CD4-positive, alpha-beta T cell treated with Interleukin-1 beta for 1 hour (primary cell): ENCODE measurements around the gene RNF149.
"Not testable (repeated sequence)": the region's sequence is repeated elsewhere in the genome, so short reads cannot be mapped to it uniquely, and the experiment has no call there.

ENCODE experiments used
- DNase-seq, 2 donors: peaks; one replicate each; pipeline ENCODE4 v3.0.0-alpha.2; 2020 to 2022

RNF149 gene

DNA sequence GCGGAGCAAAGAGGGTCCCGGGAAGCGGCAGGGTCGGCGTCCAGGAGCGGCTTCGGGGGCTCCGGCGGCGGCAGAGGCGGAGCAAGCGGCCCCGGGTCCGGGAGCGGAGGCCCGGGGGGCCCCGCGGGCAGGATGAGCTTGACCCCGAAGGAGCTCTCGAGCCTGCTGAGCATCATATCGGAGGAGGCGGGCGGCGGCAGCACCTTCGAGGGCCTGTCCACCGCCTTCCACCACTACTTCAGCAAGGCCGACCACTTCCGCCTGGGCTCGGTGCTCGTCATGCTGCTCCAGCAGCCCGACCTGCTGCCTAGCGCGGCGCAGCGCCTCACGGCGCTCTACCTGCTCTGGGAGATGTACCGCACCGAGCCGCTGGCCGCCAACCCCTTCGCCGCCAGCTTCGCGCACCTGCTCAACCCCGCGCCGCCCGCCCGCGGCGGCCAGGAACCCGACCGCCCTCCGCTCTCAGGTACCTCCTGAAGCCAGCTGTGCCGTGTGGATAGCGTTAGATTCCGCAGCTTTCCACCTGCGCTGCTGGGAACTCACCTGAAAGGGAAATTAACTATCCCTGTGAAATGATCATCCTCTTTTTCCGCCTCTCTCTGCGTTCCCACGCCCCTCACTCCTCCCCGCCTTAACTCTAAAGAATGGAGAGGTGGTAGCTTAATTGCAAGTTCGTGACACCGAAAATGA lies 55.3 kb downstream of the RNF149 start:
- DNase-seq: peak; percentile 83 to 85

DNA sequence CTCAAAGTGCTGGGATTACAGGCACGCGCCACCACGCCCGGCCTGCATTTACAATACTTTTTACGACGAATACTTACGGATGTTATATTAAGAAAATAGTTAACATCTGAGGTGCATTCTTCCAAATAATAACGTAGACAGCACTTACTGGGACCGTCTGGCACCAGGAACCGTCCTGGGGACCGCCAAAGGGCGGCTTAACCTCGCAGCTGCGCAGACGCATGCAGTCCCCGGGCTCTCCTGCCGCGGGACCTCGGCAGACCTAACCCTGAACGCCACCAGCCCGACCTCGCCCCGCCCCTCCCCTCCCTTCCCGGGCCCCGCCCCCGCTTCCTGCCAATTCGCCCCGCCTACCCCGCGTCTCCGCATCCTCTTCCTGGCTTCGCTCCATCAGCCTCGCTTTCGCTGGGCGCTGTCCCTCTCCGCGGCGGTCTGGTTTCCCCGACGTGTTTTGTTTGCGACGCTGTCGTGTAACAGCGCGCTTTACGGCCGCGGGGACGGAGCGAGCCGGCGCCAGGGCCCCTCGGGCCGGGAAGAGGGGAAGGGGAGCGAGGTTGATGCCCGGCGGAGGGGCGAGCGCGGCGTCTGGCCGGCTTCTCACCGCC lies 56.0 kb downstream of the RNF149 start, which contains the start of gene CNOT11:
TSS of gene CNOT11 (plus strand) at position 479 of the 605 bp plus-strand sequence. CDS start at position 558, 79 bp downstream.
- DNase-seq: peak; percentile 99

DNA sequence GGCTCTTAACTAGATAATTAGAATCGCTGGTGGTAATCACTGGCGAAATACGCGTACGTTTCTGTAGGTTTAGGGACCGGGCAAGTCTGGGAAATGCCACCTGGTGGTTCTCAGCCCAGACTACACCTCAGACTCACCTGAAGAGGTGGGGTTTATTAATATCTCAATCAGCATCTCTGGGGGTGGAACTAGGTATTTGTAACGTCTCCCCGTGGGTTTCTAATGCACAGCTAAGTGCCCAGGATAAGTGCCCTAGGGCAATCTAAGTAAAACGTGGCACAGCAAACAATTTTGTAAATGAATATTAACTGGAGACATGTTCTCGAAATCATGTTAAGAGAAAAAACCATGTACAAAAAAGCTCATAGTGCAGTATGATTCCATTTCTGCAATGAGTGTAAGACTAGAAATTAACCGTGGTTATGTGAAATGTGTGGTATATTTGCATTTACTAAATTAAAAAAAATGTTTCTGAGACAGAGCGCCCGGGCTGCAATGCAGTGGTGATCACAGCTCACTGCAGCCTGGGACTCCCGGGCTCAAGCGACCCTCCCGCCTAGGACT lies 56.6 kb downstream of the RNF149 start:
- DNase-seq: peak; percentile 30 to 54

DNA sequence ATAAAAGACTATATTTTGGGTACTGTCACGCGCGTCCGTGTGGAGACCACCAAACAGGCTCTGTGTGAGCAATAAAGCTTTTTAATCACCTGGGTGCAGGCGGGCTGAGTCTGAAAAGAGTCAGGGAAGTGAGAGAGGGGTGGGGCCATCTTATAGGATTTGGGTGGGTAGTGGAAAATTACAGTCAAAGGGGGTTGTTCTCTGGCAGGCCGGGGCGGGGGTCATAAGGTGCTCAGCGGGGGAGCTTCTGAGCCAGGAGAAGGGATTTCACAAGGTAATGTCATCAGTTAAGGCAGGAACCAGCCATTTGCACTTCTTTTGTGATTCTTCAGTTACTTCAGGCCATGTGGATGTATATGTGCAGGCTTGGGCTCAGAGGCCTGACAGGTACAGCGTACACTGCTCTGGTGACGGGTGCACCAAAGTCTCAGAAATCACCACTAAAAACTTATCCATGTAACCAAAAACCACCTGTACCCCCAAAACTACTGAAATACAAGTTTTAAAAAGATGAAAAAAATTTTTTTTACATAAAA lies 57.2 kb downstream of the RNF149 start:
- not testable (repeated sequence) for DNase-seq

DNA sequence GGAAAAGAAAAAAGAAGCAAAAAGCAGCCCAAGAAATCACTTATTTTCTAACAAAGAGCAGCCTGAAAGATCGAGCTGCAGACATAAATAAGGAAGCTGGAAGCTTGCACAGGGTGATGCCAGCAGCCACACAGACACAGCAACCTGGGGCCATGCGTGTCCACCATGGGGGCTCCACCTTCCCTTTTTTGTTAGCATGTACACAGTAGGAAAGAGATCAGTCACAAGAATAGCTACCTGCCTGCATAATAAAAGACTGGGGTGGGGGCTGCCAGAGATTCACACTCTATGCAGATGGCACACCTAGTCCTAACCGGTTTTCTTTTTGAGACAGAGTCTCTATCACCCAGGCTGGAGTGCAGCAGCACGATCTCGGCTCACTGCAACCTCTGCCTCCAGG lies 58.7 kb downstream of the RNF149 start:
- DNase-seq: no peak

DNA sequence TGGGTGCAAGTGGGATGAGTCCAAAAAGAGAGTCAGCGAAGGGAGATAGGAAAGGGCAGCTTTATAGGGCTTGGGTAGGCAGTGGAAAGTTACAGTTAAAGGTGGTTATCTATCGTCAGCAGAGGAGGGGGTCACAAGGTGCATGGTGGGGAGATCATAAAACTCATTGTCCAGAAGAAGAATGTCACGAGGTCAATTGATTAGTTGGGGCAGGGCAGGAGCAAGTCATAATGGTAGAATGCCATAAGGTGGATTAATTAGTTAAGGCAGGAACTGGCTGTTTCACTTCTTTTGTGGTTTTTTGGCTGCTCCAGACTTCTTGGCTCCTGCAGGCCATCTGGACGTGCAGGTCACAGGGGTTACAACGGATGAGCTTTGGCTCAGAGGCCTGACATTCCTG lies 59.7 kb downstream of the RNF149 start:
- not testable (repeated sequence) for DNase-seq

DNA sequence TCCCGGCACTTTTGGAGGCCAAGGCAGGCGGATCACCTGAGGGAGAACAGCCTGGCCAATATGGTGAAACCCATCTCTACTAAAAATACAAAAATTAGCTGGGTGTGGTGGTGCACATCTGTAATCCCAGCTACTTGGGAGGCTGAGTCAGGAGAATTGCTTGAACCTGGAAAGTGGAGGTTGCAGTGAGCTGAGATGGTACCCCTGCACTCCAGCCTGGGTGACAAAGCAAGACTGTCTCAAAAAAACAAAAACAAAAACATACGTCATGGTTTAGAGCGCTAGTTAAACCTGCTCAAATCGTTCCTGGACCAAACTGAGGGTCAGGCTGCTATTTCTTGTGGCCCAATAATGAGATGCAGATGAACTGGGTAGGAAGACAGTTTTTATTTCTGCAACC lies 63.0 kb downstream of the RNF149 start:
- DNase-seq: not testable (repeated sequence)

DNA sequence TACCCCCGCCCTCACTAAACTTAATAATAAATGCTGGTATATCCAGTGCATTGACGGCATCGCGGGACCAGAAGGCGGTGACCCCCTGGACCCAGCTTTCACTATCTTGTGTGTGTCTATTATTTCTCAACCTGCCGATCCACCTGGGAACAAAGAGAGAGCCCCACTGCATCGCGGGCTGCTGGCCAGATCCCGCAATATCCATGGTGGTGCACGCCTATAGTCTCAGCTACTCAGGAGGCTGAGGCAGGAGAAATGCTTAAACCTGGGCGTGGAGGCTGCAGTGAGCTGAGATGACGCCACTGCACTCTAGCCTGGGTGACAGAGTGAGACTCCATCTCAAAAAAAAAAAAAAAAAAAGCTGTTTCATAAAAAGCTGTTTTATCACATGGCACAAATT lies 63.6 kb downstream of the RNF149 start:
- DNase-seq: not testable (repeated sequence)

DNA sequence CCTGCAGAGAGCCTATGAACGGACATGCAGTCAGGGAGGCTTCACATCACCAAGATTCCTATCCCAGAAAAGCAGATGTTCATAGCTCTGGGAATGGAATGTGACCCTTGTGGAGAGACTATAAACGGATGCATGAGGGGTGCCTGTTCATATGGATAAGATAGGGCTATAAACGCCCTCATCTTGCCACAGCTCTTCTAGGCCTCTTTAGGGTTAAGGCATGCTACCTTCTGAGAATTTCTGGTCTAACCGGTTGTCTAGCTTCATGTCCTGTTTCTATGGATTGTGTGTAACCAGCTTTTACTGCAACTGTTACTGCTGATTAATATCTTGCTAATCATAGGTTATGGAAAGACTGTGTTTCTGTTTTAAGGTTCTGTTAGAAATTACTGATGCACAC lies 64.1 kb downstream of the RNF149 start:
- not testable (repeated sequence) for DNase-seq

DNA sequence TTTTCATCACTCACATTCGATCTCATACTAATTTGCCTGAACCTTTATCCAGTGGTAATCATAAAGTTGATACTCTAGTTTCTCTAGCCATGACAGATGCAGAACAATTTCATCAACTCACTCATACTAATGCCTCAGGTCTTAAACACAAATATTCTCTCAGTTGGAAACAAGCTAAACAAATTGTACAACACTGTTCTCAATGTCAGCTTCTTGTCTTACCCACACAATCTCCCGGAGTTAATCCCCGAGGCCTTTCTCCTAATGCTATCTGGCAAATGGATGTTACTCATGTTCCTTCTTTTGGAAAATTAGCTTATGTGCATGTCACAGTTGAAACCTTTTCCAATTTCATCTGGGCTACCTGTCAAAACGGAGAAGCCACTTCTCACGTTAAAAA lies 67.3 kb downstream of the RNF149 start:
- DNase-seq: no peak

DNA sequence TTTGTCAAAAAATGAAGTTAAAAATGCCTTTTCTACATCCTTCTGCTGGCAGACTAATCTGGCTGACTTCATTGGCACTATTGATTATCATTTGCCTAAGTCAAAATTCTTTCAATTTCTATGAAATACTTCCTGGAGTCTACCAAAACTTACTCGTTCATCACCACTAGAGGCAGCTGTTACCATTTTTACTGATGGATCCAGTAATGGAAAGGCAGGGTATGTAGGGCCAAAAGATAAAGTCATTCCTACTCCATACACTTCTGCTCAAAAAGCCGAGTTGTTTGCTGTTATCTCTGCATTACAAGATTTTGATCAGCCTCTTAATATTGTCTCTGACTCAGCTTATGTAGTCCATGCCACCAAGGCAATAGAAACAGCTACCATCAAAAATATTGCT lies 67.8 kb downstream of the RNF149 start:
- DNase-seq: peak in 1 of 2 donors; percentile 41

DNA sequence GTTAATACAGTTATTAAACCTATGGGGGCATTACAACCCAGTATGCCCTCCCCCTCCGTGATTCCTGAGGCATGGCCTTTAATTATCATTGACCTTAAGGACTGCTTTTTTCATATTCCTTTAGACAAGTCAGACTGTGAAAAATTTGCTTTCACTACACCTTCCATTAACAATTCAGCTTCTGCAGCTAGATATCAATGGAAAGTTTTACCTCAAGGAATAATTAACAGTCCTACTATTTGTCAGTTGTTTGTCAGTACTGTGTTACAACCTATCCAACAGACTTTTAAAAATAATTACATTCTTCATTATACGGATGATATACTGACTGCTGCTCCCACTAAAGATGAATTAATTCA lies 68.8 kb downstream of the RNF149 start:
- not testable (repeated sequence) for DNase-seq

DNA sequence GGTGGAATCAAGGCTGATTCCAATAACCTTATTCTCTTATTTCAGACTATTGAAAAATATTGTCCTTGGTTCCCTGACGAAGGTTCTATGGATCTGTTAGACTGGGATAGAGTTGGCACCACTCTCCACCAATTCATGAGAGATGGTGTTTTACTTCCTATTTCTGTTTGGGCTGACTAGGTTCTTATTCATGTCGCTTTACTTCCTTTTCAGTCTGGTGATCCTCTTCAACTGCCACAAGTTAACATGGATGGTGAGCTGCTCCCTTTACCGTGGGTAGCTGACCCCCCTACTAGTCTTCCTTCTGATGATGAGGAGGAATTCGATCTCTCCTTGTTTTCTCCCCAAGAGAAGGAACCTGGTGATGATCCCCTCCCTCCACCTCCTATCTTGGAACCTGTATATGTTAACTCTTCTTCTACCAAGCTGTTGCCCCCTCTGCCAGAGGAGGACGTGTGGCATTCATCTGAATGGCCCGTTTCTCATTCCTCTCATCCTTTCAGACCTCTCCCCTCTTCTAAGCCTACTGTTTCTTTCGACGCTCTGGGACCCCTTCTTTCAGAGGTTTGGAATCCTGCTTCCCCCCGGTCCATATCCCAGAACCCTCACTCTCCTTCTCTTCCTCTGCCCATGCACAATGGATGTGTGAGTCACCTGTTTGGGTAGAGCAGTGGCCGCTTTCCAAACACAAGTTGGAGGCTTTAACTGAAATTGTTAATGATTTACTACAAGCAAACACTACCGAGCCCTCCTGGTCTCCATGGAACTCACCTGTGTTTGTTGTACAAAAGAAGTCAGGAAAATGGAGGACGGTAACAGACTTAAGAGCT lies 69.4 kb downstream of the RNF149 start:
- no peak for DNase-seq

DNA sequence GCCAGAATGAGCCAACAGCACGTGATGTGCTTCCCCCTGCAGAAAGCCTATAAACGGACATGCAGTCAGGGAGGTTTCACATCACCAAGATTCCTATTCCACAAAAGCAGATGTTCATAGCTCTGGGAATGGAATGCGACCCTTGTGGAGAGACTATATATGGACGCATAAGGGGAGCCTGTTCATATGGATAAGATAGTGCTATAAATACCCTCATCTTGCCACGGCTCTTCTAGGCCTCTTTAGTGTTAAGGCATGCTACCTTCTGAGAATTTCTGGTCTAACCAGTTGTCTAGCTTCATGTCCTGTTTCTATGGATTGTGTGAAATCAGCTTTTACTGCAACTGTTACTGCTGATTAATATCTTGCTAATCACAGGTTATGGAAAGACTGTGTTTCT lies 70.6 kb downstream of the RNF149 start:
- DNase-seq: not testable (repeated sequence)

DNA sequence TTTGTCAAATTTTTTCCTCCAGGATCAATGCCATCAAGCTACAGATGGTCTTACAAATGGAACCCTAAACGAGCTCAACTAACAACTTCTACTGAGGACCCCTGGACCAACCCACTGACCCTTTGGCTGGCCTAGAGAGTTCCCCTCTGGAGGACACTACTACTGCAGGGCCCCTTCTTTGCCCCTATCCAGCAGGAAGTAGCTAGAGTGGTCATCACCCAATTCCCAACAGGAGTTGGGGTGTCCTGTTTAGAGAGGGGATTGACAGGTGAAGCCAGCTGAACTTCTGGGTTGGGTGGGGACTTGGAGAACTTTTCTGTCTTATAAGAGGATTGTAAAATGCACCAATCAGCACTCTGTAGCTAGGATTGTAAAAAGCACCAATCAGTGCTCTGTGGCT lies 72.5 kb downstream of the RNF149 start:
- not testable (repeated sequence) for DNase-seq

DNA sequence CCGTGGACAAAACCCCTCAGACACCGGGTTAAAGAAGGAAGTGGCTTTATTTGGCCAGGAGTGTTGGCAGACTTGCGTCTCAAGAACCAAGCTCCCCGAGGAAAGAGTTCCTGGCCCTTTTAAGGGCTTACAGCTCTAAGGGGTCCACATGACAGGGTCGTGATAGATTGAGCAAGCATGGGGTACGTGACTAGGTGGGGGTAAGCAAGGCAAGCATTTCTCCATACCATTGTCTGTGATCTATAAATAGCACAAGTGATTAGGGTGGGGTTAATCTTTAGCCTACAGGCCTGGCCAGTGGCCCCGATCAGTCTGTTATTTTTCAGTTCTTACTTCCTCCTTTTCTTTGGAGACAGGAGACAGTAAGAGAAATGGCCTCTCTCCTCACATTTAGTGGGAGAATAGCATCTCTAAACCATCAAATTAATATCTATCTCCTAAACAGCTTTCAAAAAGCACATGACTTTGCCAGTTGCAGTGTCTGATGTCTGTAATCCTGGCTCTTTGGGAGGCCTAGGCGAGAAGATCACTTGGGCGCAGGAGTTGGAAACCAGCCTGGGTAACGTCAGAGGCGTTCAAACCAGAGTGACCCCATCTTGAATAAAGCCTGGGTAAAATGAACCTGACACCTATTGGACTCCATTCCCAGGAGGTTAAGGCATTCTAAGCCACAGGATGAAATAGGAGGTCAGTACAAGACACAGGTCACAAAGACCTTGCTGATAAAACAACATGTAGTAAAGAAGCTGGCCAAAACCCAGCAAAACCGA lies 74.1 kb downstream of the RNF149 start:
- no peak for DNase-seq

DNA sequence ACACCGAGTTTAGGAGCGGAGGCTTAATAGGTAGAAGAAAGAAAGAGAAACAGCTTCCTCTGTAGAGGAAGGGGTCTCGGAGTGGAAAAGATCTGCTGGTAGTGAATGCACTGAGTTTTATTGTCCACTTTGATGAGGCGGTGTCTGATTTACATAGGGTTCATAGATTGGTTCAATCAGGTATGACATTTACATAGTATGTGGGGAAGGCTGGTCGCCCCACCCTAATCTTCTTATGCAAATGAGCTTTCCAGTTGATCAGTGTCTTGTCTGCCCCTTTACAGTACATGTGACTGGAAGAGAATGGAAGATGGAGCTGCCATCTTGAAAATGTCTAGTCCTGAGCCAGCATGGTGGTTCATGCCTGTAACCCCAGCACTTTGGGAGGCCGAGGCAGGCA lies 75.7 kb downstream of the RNF149 start:
- DNase-seq: no peak

DNA sequence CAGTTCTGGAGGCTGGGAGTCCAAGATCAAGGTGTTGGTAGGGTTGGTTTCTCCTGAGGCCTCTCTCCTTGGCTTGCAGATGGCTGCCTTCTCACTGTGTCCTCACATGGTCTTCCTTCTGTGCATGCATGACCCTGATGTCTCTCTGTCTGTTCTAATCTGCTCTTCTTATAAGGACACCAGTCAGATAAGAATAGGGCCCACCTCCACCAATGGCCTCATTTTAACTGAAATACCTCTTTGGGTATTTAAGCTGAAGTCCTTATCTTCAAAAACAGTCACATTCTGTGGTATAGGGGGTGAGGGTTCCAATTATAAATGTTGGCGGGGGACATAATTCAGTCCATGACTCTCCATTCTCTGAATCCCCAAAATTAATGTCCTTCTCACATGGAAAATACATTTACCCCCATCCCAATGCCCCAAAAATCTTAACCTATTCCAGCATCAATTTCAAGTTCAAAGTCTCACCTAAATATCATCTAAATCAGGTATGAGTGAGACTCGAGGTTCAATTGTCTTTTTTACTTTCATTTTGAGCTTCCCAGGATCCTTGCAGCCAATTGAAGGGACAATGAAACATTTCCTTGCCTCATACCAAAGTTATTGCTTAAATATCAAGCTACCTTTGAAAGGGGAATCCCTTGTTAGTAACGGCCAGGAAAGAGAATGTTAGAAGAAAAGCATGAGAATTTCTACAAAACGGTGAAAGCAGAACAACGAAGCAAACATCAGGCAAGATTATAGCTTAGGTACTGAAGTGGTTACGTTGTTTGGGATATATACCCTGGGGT lies 76.4 kb downstream of the RNF149 start:
- DNase-seq: no peak

DNA sequence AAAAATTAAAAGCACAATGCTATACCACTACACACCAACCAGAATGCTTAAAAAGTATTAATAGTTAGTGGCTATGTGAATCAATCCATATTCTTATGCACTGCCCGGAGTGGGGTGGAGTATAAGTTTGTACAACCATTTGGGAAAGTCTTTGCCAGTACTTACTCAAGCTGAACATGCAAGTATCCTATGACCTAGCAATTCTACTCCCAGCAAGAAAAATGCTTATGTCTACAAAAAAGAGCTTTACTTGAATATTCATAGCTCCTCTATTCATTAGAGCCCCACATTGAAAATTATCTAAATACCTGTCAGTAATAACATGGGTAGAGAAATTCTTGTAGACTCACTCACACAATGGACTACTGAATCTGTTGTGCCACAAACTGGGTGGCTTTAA lies 77.3 kb downstream of the RNF149 start:
- no peak for DNase-seq

DNA sequence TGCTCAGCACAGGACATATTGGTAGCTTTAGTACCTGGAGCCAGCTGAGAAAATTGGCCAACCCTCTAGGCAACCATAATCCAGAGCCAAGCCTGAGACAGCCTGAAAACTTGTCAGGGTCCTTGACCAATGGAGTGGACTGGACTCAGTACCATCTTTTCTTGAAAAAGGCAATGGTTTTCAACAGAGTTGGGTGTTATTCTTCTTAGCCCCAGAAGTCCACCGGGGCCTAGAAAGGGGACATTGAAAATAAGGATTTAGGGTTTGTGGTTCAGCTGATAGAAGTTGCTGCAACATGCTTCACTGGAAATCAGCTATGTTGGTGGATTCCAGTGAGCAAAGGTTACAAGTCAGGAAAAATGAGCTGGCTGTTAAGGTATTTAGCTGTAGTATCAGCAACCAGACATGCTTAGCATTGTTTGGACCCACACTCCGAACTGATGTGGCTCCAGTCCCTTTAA lies 77.9 kb downstream of the RNF149 start:
- no peak for DNase-seq
